Transverse colon (tissue), 3 donors: ENCODE data around the gene TP73.

Experiments
- CTCF ChIP-seq, 5 experiments: fragments of 200-600 bp in 3 of 5; fragments of 450-650 bp in 2 of 5; sonication (generic) in 3 of 5; IDR thresholded peaks; 1 replicate in 2 of 5; 2 replicates in 3 of 5; pipeline ENCODE4 v1.5.1; 2016 to 2017; ENCODE audit warnings: antibody characterized with exemption in 5 of 5, inconsistent platforms in 3 of 5, mild to moderate bottlenecking in 2 of 5, moderate library complexity in 1 of 5
- EP300 ChIP-seq: sonication (generic); formaldehyde crosslinking; IDR thresholded peaks from one replicate; pipeline ENCODE4 v1.6.1; 2017; ENCODE audit warnings: antibody characterized with exemption, low read depth
- POLR2A ChIP-seq: fragments of 450-650 bp; IDR thresholded peaks from one replicate; pipeline ENCODE4 v1.6.1; 2016; ENCODE audit warnings: antibody characterized with exemption, mild to moderate bottlenecking, moderate library complexity

DNA sequence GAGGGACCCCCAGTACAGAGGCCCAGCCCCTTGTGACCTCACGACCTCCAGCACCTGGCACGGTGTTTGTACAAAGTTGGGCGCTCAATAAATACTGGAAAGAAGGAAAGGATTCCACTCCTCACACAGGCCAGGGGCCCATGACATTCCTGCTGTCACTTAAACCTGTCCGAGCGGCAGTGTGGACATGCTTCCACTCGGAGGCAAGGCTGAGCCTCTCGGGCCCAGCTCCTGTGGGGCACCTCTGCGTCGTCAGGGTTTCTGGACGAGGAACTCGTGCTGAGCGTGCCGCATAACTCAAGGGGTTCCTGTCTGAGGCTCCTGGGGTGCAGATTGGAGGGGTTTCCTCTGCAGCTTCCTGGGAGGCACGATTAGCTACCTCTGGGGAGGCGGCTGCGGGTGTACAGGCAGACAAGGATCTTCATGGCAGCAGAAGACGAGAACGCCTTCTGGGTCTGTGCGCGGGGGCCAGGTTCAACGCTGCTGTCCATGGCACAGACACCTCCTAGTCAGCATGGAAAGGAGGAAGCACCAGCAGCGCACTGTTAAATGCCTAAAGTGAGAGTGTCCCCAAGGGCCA is 116.6 kb downstream of the TP73 start:
- no peak for TF ChIP-seq CTCF (IDR thresholded peaks at IDR 0.05)
- TF ChIP-seq POLR2A = no peak
- TF ChIP-seq EP300 = no peak
